Brain microvascular endothelial cell (primary cell): ENCODE measurements around the gene LGALSL.

ENCODE experiments used
- DNase-seq: peaks from one replicate; pipeline ENCODE4 v3.0.0-alpha.2; 2020
- H3K27ac ChIP-seq: fragments of 250-450 bp; sonication (Bioruptor Pico); 2 replicates; pipeline ENCODE4 v1.5.1; 2020; ENCODE audit warnings: mild to moderate bottlenecking, moderate library complexity
- H3K27me3 ChIP-seq: fragments of 250-450 bp; sonication (Bioruptor Pico); replicated peaks from 2 replicates; pipeline ENCODE4 v1.5.1; 2020; ENCODE audit warnings: mild to moderate bottlenecking
- H3K36me3 ChIP-seq: fragments of 250-450 bp; sonication (Bioruptor Pico); replicated peaks from 2 replicates; pipeline ENCODE4 v1.5.1; 2020; ENCODE audit warnings: mild to moderate bottlenecking
- H3K4me3 ChIP-seq: 2 replicates; pipeline ENCODE4 v1.5.1; 2011; ENCODE audit warnings: low read depth, mild to moderate bottlenecking, control low read depth, low read length, moderate library complexity
- CTCF ChIP-seq: IDR thresholded peaks from 2 replicates; pipeline ENCODE4 v1.5.1; 2011; ENCODE audit warnings: low read depth, mild to moderate bottlenecking, moderate library complexity, low read length, control low read depth, inconsistent platforms; ENCODE audit errors: missing control alignments
- in situ Hi-C: cut with HindIII; loops from 2 replicates; pipeline ENCODE4 v1.10.0; 2017; ENCODE audit warnings: low sequenced_read_pairs, low pct_ligation_motif_present

The LGALSL gene

GRCh38 chr2:64477037-64477436 lies 23.1 kb downstream of the LGALSL start:
- in situ Hi-C loops: loop anchor here (25.0 kb wide), 1 partner anchor 415 kb away; no protein-coding TSS in a partner anchor
- TF ChIP-seq CTCF: no peak
- H3K27ac ChIP-seq: no peak overlapping the region
- no peak for DNase-seq
- no peaks in the 10 kb centered on the region for H3K36me3 ChIP-seq
- no peak overlapping the region for H3K4me3 ChIP-seq
- no peaks in the 10 kb centered on the region for H3K27me3 ChIP-seq

GRCh38 chr2:64477979-64478378 lies 24.0 kb downstream of the LGALSL start:
- Histone ChIP-seq H3K27ac (no peak overlapping the region), H3K4me3 (no peak overlapping the region), H3K27me3 (no peaks in the 10 kb centered on the region), H3K36me3 (no peaks in the 10 kb centered on the region)
- in situ Hi-C loops: loop anchor here (25.0 kb wide), 1 partner anchor 416 kb away; no protein-coding TSS in a partner anchor
- DNase-seq: no peak
- no peak for TF ChIP-seq CTCF

GRCh38 chr2:64478502-64479230 lies 24.7 kb downstream of the LGALSL start:
- no peak for TF ChIP-seq CTCF
- in situ Hi-C loops: loop anchor here (25.0 kb wide), 1 partner anchor 416 kb away; no protein-coding TSS in a partner anchor

GRCh38 chr2:64479259-64480117 lies 25.5 kb downstream of the LGALSL start:
- H3K4me3 ChIP-seq: no peak overlapping the region
- no peak for TF ChIP-seq CTCF
- H3K36me3 ChIP-seq: no peaks in the 10 kb centered on the region
- no peak overlapping the region for H3K27ac ChIP-seq
- in situ Hi-C loops: loop anchor here (25.0 kb wide), 1 partner anchor 417 kb away; no protein-coding TSS in a partner anchor
- H3K27me3 ChIP-seq: no peaks in the 10 kb centered on the region
- DNase-seq: no peak

More at GRCh38 chr2:64478502-64479230, 24.7 kb downstream of the LGALSL start:
- no peak for DNase-seq
- Histone ChIP-seq H3K27me3 (no peaks in the 10 kb centered on the region), H3K4me3 (no peak overlapping the region), H3K27ac (no peak overlapping the region), H3K36me3 (no peaks in the 10 kb centered on the region)

- peaks cover 8% of the 10 kb centered on the region for H3K27me3 ChIP-seq
- H3K4me3 ChIP-seq: no peak overlapping the region
- H3K36me3 ChIP-seq: no peaks in the 10 kb centered on the region
- H3K27ac ChIP-seq: no peak overlapping the region
- in situ Hi-C loops: loop anchor here (25.0 kb wide), 1 partner anchor 419 kb away; no protein-coding TSS in a partner anchor
- no peak for DNase-seq
- no peak for TF ChIP-seq CTCF
Observed at GRCh38 chr2:64481665-64482064, 27.7 kb downstream of the LGALSL start.
